HG03025 (cell line): Measurements from ENCODE around the gene KCTD5.

ENCODE experiments used
- ATAC-seq: cut with Tn5 transposase; IDR thresholded peaks from one replicate; pipeline ENCODE4 v1.9.1; 2021; ENCODE audit warnings: mild to moderate bottlenecking, moderate library complexity; ENCODE audit not compliant: unreplicated experiment, low FRiP score

Gene KCTD5

GRCh38 chr16:2748757-2749455, 66.6 kb downstream of the KCTD5 start:
- ATAC-seq = no peak

DNA sequence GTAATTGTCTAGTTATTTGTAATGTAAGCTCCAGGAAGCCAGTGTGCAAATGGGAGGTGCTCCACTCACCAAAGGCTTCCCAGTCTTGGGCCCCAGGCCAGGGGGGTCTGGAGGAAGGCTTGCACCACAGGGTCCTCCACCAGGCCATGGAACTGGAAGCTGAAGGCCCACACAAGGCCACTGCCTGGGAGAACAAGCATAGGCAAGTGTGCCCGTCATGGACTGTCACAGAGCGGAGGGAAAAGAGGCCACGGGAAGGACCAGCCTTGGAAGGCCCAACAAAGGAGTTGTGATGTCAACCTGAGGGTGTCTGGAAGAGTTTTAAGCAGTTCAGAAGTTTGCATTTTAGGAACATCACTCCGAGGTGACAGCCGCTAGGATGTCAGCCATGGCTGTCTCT, 67.2 kb downstream of the KCTD5 start:
- no peak for ATAC-seq

GRCh38 chr16:2749936-2750335, 67.6 kb downstream of the KCTD5 start:
- no peak for ATAC-seq

DNA sequence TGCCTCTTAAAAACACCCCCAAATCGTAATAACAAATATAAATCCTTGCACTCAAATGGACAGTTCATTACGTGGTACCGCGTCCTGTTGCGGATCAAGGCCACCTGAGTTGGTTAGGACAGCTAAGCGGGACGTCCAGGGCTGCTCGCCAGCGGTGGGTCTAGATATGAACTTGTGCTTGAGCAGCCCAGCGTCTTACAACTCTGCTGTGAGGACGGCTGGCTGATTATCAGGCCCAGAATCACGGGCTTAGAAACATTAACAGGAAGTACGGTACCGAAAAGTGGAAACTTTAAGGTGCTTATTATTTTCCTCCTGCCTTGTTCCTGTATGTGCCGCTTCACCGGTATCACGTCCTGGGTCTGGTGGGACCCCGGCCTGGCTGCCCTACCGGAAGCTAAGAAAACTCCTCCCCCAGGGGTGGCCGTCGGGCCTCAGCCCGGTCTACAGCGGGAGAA, 69.3 kb downstream of the KCTD5 start:
- no peak for ATAC-seq

DNA sequence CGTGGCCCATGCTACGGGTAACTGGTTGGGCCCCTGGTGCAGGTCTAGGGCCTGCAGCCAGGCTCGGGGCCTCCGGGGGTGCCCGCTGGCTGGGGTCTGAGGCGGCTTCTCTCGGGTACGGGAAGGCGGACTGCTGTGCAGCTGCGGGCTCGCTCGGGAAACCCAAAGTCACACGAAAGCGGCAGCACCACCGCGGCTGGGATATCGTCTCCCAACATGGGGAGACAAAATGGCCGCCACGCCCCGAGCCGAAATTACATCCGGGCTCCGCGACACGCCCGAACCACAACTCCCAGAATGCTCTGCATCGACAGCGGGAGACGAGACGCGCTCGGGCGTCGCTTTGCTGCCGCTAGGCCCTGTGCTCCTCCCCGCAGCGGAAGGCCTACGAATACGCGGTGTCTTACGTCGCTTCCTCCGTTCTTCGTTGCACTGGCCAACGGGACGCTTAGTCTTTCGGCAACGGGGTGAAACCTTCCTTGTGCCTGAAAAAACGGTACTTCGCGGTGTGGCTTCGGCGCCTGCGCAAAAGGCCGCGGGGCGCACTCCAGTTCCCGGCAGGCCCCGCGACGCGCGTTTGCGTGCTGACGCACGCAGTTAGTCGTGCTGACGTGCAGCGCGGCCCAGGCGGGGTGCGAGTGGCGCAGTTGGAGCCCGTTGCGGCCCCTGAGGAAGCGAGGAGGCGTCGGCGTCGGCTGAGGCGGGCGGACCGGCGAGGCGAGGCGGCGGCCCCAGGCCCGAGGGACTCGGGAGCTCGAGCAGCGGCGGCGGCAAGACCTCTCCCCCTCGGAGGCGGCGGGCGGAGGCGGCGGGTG, 69.9 kb downstream of the KCTD5 start, which contains the start of gene SRRM2:
SRRM2 (plus strand) TSS at position 604 of the 815 bp plus-strand sequence. CDS start 3,727 bp downstream, outside the sequence.
- peak; percentile 68 for ATAC-seq

- peak; percentile 37 for ATAC-seq
Observed at GRCh38 chr16:2752850-2753732, 70.8 kb downstream of the KCTD5 start.

- no peak for ATAC-seq
Observed at GRCh38 chr16:2753733-2754020, 71.4 kb downstream of the KCTD5 start.

- no peak for ATAC-seq
Observed at GRCh38 chr16:2755158-2755557, 72.8 kb downstream of the KCTD5 start.

DNA sequence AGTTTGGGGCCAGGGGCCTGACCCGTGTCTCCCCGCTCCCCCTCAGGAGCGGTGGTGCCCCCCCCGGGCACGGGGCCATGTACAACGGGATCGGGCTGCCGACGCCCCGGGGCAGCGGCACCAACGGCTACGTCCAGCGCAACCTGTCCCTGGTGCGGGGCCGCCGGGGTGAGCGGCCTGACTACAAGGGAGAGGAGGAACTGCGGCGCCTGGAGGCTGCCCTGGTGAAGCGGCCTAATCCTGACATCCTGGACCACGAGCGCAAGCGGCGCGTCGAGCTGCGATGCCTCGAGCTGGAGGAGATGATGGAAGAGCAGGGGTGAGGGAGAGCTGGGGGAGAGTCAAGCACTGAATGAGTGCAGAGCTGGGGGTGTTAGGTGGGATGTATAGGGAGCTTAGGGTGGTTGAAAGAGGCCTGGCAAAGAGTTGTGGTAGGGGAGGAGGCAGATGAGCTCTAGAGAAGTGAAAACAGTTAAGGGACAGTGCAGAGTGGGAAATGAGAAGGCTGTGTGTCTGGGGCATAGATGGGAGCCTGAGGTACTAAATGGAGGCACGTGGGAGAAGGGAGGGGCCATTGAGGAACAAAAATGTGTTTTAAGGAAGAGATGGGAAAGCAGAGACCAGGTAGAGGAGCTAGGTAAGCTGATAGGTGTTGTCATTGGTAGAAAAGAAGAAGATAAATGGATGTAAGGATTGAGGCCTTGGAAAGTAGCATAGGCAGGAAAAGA, 74.1 kb downstream of the KCTD5 start:
- no peak for ATAC-seq

- no peak for ATAC-seq
Observed at GRCh38 chr16:2757344-2757743, 75.0 kb downstream of the KCTD5 start.
